ENCODE measurements around the gene FOXN3.
A peak's percentile ranks its signal among the peaks of the same experiment; 100 is the strongest.
"Not testable (repeated sequence)": the region's sequence is repeated elsewhere in the genome, so short reads cannot be mapped to it uniquely, and the experiment has no call there.

Gene FOXN3

GRCh38 chr14:89226801-89227495 lies 190.1 kb downstream of the FOXN3 start:
- DNase-seq = peak; percentile 69

- no peak for DNase-seq
Observed at GRCh38 chr14:89225607-89226006, 191.4 kb downstream of the FOXN3 start.

GRCh38 chr14:89221109-89221810 lies 195.8 kb downstream of the FOXN3 start:
- DNase-seq = peak; percentile 71

GRCh38 chr14:89219051-89219450 lies 198.0 kb downstream of the FOXN3 start:
- DNase-seq = no peak

- DNase-seq = peak; percentile 36
Observed at GRCh38 chr14:89217891-89218290, 199.1 kb downstream of the FOXN3 start.

GRCh38 chr14:89215531-89215930 lies 201.5 kb downstream of the FOXN3 start:
- DNase-seq = peak; percentile 50

- no peak for DNase-seq
Observed at GRCh38 chr14:89215114-89215513, 201.9 kb downstream of the FOXN3 start.

- no peak for DNase-seq
Observed at GRCh38 chr14:89214221-89214965, 202.6 kb downstream of the FOXN3 start.

GRCh38 chr14:89212386-89213235 lies 204.4 kb downstream of the FOXN3 start:
- no peak for DNase-seq

- DNase-seq = no peak
Observed at GRCh38 chr14:89209558-89209957, 207.5 kb downstream of the FOXN3 start.

GRCh38 chr14:89207925-89208328 lies 209.1 kb downstream of the FOXN3 start:
- DNase-seq = no peak

- DNase-seq = peak; percentile 42
Observed at GRCh38 chr14:89206389-89207031, 210.5 kb downstream of the FOXN3 start.

- DNase-seq = no peak
Observed at GRCh38 chr14:89205137-89205740, 211.8 kb downstream of the FOXN3 start.

GRCh38 chr14:89202413-89203190 lies 214.4 kb downstream of the FOXN3 start:
- DNase-seq = no peak

GRCh38 chr14:89201645-89202044 lies 215.4 kb downstream of the FOXN3 start:
- no peak for DNase-seq

GRCh38 chr14:89199357-89199756 lies 217.7 kb downstream of the FOXN3 start:
- DNase-seq = not testable (repeated sequence)

GRCh38 chr14:89198544-89199329 lies 218.3 kb downstream of the FOXN3 start:
- peak; percentile 27 for DNase-seq

- DNase-seq = no peak
Observed at GRCh38 chr14:89197623-89198022, 219.4 kb downstream of the FOXN3 start.

- no peak for DNase-seq
Observed at GRCh38 chr14:89196545-89196944, 220.5 kb downstream of the FOXN3 start.

GRCh38 chr14:89194376-89194775 lies 222.7 kb downstream of the FOXN3 start:
- DNase-seq = no peak
